Activated T-cell treated with anti-CD3 and anti-CD28 coated beads for 1 hour (primary cell): ENCODE measurements around the gene POLR2M.

Source experiments
- DNase-seq: peaks from one replicate; pipeline ENCODE4 v3.0.0-alpha.2; 2020; ENCODE audit warnings: low read depth

Gene POLR2M

GRCh38 chr15:57692709-57693108 lies 13.8 kb upstream of the POLR2M start:
- DNase-seq = no peak

- DNase-seq = no peak
Measured at GRCh38 chr15:57694279-57694678, 12.2 kb upstream of the POLR2M start.

GRCh38 chr15:57696146-57696545 lies 10.4 kb upstream of the POLR2M start:
- DNase-seq = no peak

GRCh38 chr15:57697588-57697987 lies 8.9 kb upstream of the POLR2M start:
- no peak for DNase-seq

- DNase-seq = no peak
Measured at GRCh38 chr15:57698243-57698642, 8.3 kb upstream of the POLR2M start.

GRCh38 chr15:57698991-57699390 lies 7.5 kb upstream of the POLR2M start:
- no peak for DNase-seq

GRCh38 chr15:57703387-57703786 lies 3.1 kb upstream of the POLR2M start:
- DNase-seq = no peak

GRCh38 chr15:57704441-57704840 lies 2.1 kb upstream of the POLR2M start:
- no peak for DNase-seq

- DNase-seq = no peak
Measured at GRCh38 chr15:57705746-57706404, 639 bp upstream of the POLR2M start.

- no peak for DNase-seq
Measured at GRCh38 chr15:57708047-57708446, 1.5 kb downstream of the POLR2M start.

- DNase-seq = no peak
Measured at GRCh38 chr15:57718309-57718708, 11.8 kb downstream of the POLR2M start.

- DNase-seq = no peak
Measured at GRCh38 chr15:57720867-57721266, 14.4 kb downstream of the POLR2M start.

GRCh38 chr15:57726411-57726810 lies 19.9 kb downstream of the POLR2M start:
- no peak for DNase-seq

GRCh38 chr15:57727031-57727430 lies 20.5 kb downstream of the POLR2M start:
- DNase-seq = no peak

- no peak for DNase-seq
Measured at GRCh38 chr15:57728436-57728835, 21.9 kb downstream of the POLR2M start.

- no peak for DNase-seq
Measured at GRCh38 chr15:57730876-57731275, 24.4 kb downstream of the POLR2M start.

GRCh38 chr15:57731530-57732103 lies 25.1 kb downstream of the POLR2M start:
- DNase-seq = no peak

GRCh38 chr15:57732526-57733331 lies 26.2 kb downstream of the POLR2M start:
- DNase-seq = peak; percentile 33

- no peak for DNase-seq
Measured at GRCh38 chr15:57734860-57735259, 28.3 kb downstream of the POLR2M start.

- no peak for DNase-seq
Measured at GRCh38 chr15:57735431-57735830, 28.9 kb downstream of the POLR2M start.

GRCh38 chr15:57735891-57736290 lies 29.4 kb downstream of the POLR2M start:
- DNase-seq = no peak

GRCh38 chr15:57736591-57736990 lies 30.1 kb downstream of the POLR2M start:
- no peak for DNase-seq

GRCh38 chr15:57738734-57739237 lies 32.3 kb downstream of the POLR2M start:
- DNase-seq = no peak
